Measurements from ENCODE around the gene HOXC10. TPM values are rescaled to one million over a fixed set of nuclear protein-coding genes. Genes with fewer than 3 reads are reported as not detected.

Gene HOXC10
- total RNA-seq, 3 donors from 2014 or later (not counting 1 experiment from before 2014, with no cell fraction given) = not detected

GRCh38 chr12:54017027-54017788 lies 32.3 kb downstream of the HOXC10 start:
- no peaks in the 10 kb centered on the region for H3K36me3 ChIP-seq (ENCODE audit: control insufficient read depth, insufficient read depth, low read length)
- H3K4me3 Mint-ChIP-seq = peak overlapping the region; percentile 81
- DNase-seq (peak in 1 of 2 donors; percentile 26), ATAC-seq (peak; percentile 40 to 46 (median 43))
- H3K36me3 Mint-ChIP-seq = no peaks in the 10 kb centered on the region
- H3K9me3 Mint-ChIP-seq = no peaks in the 10 kb centered on the region
- H3K4me1 Mint-ChIP-seq = peaks cover 14 to 37% of the 10 kb centered on the region in 2 donors
- peak overlapping the region; percentile 23 to 89 for H3K27ac Mint-ChIP-seq
- peak overlapping the region; percentile 26 for H3K27ac ChIP-seq (ENCODE audit: low read length)
- TF ChIP-seq CTCF (IDR thresholded peaks at IDR 0.05) = no peak
- H3K4me1 ChIP-seq (ENCODE audit: control insufficient read depth, insufficient read depth, low read length) = peaks cover 33% of the 10 kb centered on the region
- no peaks in the 10 kb centered on the region for H3K9me3 ChIP-seq (ENCODE audit: control insufficient read depth, insufficient read depth, low read length)
- intact Hi-C loops (cut with micrococcal nuclease) = loop anchor here (2.0 to 10.0 kb wide), 2 partner anchors 16 to 268 kb away; partner anchors contain the start of genes CBX5, HNRNPA1 and HOXC5
- H3K27me3 Mint-ChIP-seq (ENCODE audit: low read depth in 2 of 2) = peaks cover 43 to 56% of the 10 kb centered on the region in 2 donors
- peaks cover 55% of the 10 kb centered on the region for H3K27me3 ChIP-seq (ENCODE audit: control insufficient read depth, insufficient read depth, low read length)
- H3K4me3 ChIP-seq (ENCODE audit: low read length) = peak overlapping the region; percentile 55
- WGBS (ENCODE audit: insufficient coverage) = 5% methylated on average over 23 of the region's 24 CpGs

GRCh38 chr12:54017878-54018467 lies 33.0 kb downstream of the HOXC10 start:
- Histone ChIP-seq H3K36me3 (ENCODE audit: control insufficient read depth, insufficient read depth, low read length) (no peaks in the 10 kb centered on the region), H3K9me3 (ENCODE audit: control insufficient read depth, insufficient read depth, low read length) (no peaks in the 10 kb centered on the region), H3K4me3 (ENCODE audit: low read length) (peak overlapping the region; percentile 55), H3K4me1 (ENCODE audit: control insufficient read depth, insufficient read depth, low read length) (peaks cover 33% of the 10 kb centered on the region), H3K27me3 (ENCODE audit: control insufficient read depth, insufficient read depth, low read length) (peaks cover 56% of the 10 kb centered on the region), H3K27ac (ENCODE audit: low read length) (peak overlapping the region; percentile 65)
- WGBS (ENCODE audit: insufficient coverage) = 2% methylated on average over 34 of the region's 34 CpGs
- no peaks in the 10 kb centered on the region for H3K9me3 Mint-ChIP-seq
- DNase-seq (peak; percentile 73 to 87), ATAC-seq (peak; percentile 89 to 95 (median 90))
- H3K36me3 Mint-ChIP-seq = no peaks in the 10 kb centered on the region
- H3K4me3 Mint-ChIP-seq = peak overlapping the region; percentile 81
- peak overlapping the region; percentile 23 to 89 for H3K27ac Mint-ChIP-seq
- intact Hi-C loops (cut with micrococcal nuclease) = loop anchor here (2.0 to 10.0 kb wide), 2 partner anchors 15 to 267 kb away; partner anchors contain the start of genes CBX5, HNRNPA1 and HOXC5
- peaks cover 14 to 37% of the 10 kb centered on the region in 2 donors for H3K4me1 Mint-ChIP-seq
- peaks cover 39 to 55% of the 10 kb centered on the region in 2 donors for H3K27me3 Mint-ChIP-seq (ENCODE audit: low read depth in 2 of 2)
- TF ChIP-seq CTCF (IDR thresholded peaks at IDR 0.05) = no peak

GRCh38 chr12:54018468-54018984 lies 33.6 kb downstream of the HOXC10 start:
- no peaks in the 10 kb centered on the region for H3K9me3 ChIP-seq (ENCODE audit: control insufficient read depth, insufficient read depth, low read length)
- ATAC-seq = no peak
- intact Hi-C loops (cut with micrococcal nuclease) = loop anchor here (10.0 kb wide), 1 partner anchor 266 kb away; the partner anchor contains the start of genes CBX5 and HNRNPA1
- TF ChIP-seq CTCF (IDR thresholded peaks at IDR 0.05) = no peak
- no peaks in the 10 kb centered on the region for H3K9me3 Mint-ChIP-seq
- H3K27ac ChIP-seq (ENCODE audit: low read length) = peak overlapping the region; percentile 65
- peaks cover 39 to 55% of the 10 kb centered on the region in 2 donors for H3K27me3 Mint-ChIP-seq (ENCODE audit: low read depth in 2 of 2)
- WGBS (ENCODE audit: insufficient coverage) = 40% methylated on average over 27 of the region's 29 CpGs
- peaks cover 55% of the 10 kb centered on the region for H3K27me3 ChIP-seq (ENCODE audit: control insufficient read depth, insufficient read depth, low read length)
- no peaks in the 10 kb centered on the region for H3K36me3 ChIP-seq (ENCODE audit: control insufficient read depth, insufficient read depth, low read length)
- no peaks in the 10 kb centered on the region for H3K36me3 Mint-ChIP-seq
- peaks cover 33% of the 10 kb centered on the region for H3K4me1 ChIP-seq (ENCODE audit: control insufficient read depth, insufficient read depth, low read length)
- peaks cover 14 to 37% of the 10 kb centered on the region in 2 donors for H3K4me1 Mint-ChIP-seq
- H3K4me3 ChIP-seq (ENCODE audit: low read length) = peak overlapping the region; percentile 55
- H3K27ac Mint-ChIP-seq = peak overlapping the region in 1 of 2 donors; percentile 89
- no peak for DNase-seq
- H3K4me3 Mint-ChIP-seq = peak overlapping the region; percentile 81

All from natural killer cell (primary cell).